Smooth muscle cell (in vitro differentiated cells): Measurements from ENCODE around the gene HSPA1L. TPM values are rescaled to one million over a fixed set of nuclear protein-coding genes. Genes with fewer than 3 reads are reported as not detected.
A peak's percentile ranks its signal among the peaks of the same experiment; 100 is the strongest.
"Not testable (repeated sequence)": the region's sequence is repeated elsewhere in the genome, so short reads cannot be mapped to it uniquely, and the experiment has no call there.

ENCODE experiments used
- DNase-seq: peaks from one replicate; lab custom pipeline; 2025; ENCODE audit not compliant: unreplicated experiment; lab: John Stamatoyannopoulos, UW
- H2AFZ ChIP-seq: fragments of 200-600 bp; sonication (generic); 2 replicates; pipeline ENCODE4 v1.6.0; 2016; ENCODE audit warnings: antibody characterized with exemption, low read depth, mild to moderate bottlenecking
- H3F3A ChIP-seq: fragments of 200-600 bp; sonication (generic); 2 replicates; pipeline ENCODE4 v1.6.0; 2017; ENCODE audit warnings: antibody characterized with exemption, low read depth
- H3K27ac ChIP-seq: fragments of 200-600 bp; sonication (generic); 2 replicates; pipeline ENCODE4 v1.5.1; 2016; ENCODE audit warnings: low read depth, mild to moderate bottlenecking
- H3K27me3 ChIP-seq: fragments of 200-600 bp; sonication (generic); 2 replicates; pipeline ENCODE4 v1.6.1; 2016; ENCODE audit warnings: low read depth, mild to moderate bottlenecking
- H3K36me3 ChIP-seq: fragments of 200-600 bp; sonication (generic); 2 replicates; pipeline ENCODE4 v1.5.1; 2016; ENCODE audit warnings: low read depth
- H3K4me1 ChIP-seq: fragments of 200-600 bp; sonication (generic); 2 replicates; pipeline ENCODE4 v1.5.1; 2016; ENCODE audit warnings: low read depth
- H3K4me2 ChIP-seq: fragments of 200-600 bp; sonication (generic); 2 replicates; pipeline ENCODE4 v1.6.0; 2016; ENCODE audit warnings: mild to moderate bottlenecking
- H3K4me3 ChIP-seq: fragments of 200-600 bp; sonication (generic); 2 replicates; pipeline ENCODE4 v1.5.1; 2016; ENCODE audit warnings: mild to moderate bottlenecking
- H3K79me2 ChIP-seq: fragments of 200-600 bp; sonication (generic); 2 replicates; pipeline ENCODE4 v1.6.0; 2016; ENCODE audit warnings: low read depth, mild to moderate bottlenecking
- H3K9ac ChIP-seq: fragments of 200-600 bp; sonication (generic); 2 replicates; pipeline ENCODE4 v1.6.0; 2016; ENCODE audit warnings: low read depth
- H3K9me3 ChIP-seq: fragments of 200-600 bp; sonication (generic); replicated peaks from 2 replicates; pipeline ENCODE4 v1.5.1; 2016; ENCODE audit warnings: low read depth
- H4K20me1 ChIP-seq: fragments of 200-600 bp; sonication (generic); 2 replicates; pipeline ENCODE4 v1.6.0; 2016; ENCODE audit warnings: low read depth
- WGBS: methylation state at CpG from one replicate; pipeline ENCODE4 v1.1.7; 2016; ENCODE audit warnings: low lambda C conversion rate; 5-methylcytosine and 5-hydroxymethylcytosine counted together
- polyA plus RNA-seq: library from polyadenylated mRNA; unstranded; fragments of >200 nt; fragmentation: Nextera tagmentation; extraction: Ambion mirVana; gene quantifications from 2 replicates; pipeline ENCODE4 v1.2.1, GENCODE V29; 2016
- total RNA-seq: library from RNA; depleted of rRNA; stranded (reverse); fragments of >200 nt; gene quantifications from 2 replicates; pipeline ENCODE4 v1.2.3, GENCODE V29; 2014
- TF ChIP-seq, protein P1 (sequence below): fragments of 200-600 bp; sonication (generic); IDR thresholded peaks from 2 replicates; pipeline ENCODE4 v1.5.1; 2017; ENCODE audit warnings: borderline replicate concordance, mild to moderate bottlenecking, antibody characterized with exemption; ENCODE audit not compliant: insufficient read depth, poor library complexity, severe bottlenecking

The HSPA1L gene
- total and polyA plus RNA-seq, 2 experiments from 2014 or later: 0.19 to 0.63 TPM

DNA sequence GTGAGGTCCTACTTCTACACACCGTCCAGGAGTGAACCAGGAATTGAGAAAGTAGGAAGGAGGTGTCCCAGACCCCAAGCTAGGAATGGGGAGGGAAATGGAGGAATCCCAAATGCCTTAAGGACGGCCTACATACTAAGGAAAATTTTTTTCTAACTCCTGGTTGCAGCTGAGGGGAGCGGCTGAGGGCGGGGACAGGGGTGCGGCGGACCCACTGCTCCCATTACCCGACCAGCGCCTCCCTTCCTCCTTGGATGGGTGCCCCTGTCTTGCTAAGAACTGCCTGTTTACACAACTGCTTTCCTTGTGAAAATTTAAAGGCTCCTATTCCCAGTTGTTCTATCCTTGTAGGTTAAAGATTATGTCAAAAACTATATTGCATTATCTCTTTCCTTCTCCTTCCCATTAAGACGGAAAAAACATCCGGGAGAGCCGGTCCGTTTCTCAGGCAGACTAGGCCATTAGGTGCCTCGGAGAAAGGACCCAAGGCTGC is 11.8 kb upstream of the HSPA1L start:
- Histone ChIP-seq H3K4me2 (peak overlapping the region; percentile 78), H3K4me1 (peaks cover 9% of the 10 kb centered on the region), H2AFZ (peak overlapping the region; percentile 51), H3K79me2 (peaks cover 20% of the 10 kb centered on the region), H3K36me3 (no peaks in the 10 kb centered on the region), H3K9me3 (no peaks in the 10 kb centered on the region), H3K27ac (peak overlapping the region; percentile 57), H3K4me3 (peak overlapping the region; percentile 62), H3K27me3 (no peaks in the 10 kb centered on the region), H3F3A (peaks cover 12% of the 10 kb centered on the region), H4K20me1 (peaks cover 5% of the 10 kb centered on the region), H3K9ac (peak overlapping the region; percentile 8)
- TF ChIP-seq, protein P1, sequence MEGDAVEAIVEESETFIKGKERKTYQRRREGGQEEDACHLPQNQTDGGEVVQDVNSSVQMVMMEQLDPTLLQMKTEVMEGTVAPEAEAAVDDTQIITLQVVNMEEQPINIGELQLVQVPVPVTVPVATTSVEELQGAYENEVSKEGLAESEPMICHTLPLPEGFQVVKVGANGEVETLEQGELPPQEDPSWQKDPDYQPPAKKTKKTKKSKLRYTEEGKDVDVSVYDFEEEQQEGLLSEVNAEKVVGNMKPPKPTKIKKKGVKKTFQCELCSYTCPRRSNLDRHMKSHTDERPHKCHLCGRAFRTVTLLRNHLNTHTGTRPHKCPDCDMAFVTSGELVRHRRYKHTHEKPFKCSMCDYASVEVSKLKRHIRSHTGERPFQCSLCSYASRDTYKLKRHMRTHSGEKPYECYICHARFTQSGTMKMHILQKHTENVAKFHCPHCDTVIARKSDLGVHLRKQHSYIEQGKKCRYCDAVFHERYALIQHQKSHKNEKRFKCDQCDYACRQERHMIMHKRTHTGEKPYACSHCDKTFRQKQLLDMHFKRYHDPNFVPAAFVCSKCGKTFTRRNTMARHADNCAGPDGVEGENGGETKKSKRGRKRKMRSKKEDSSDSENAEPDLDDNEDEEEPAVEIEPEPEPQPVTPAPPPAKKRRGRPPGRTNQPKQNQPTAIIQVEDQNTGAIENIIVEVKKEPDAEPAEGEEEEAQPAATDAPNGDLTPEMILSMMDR: no peak
- peak; percentile 33 for DNase-seq
- 6% methylated on average over 13 of the region's 13 CpGs for WGBS

GRCh38 chr6:31825553-31825952 is 10.5 kb upstream of the HSPA1L start:
- TF ChIP-seq, protein P1: no peak
- 56% methylated on average over 4 of the region's 4 CpGs for WGBS
- no peak overlapping the region for H3K4me2 ChIP-seq

DNA sequence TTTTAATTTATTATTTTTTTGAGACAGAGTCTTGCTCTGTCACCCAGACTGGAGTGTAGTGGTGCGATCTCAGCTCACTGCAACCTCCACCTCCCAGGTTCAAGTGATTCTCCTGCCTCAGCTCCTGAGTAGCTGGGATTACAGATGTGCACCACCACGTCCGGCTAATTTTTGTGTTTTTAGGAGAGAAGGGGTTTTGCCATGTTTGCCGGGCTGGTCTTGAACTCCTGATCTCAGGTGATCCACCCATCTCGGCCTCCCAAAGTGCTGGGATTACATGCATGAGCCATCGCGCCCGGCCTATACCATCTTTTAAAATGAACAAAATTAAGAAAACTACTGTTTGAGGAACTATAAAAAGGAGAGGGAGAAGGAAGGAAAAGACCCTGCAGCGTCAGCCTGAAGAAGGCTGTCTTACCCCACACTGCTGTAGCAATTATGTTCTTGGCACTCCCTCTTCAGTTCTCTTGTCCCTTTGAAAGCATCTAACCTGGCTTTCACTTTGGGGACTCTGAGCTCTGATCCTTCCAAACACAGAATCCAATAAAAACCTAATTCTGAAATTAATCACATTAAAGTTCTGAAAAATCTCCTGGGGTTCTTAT is 8.6 kb upstream of the HSPA1L start:
- DNase-seq, H4K20me1 ChIP-seq, H3K27me3 ChIP-seq, H3K4me3 ChIP-seq, H3K79me2 ChIP-seq, H3K9ac ChIP-seq, H3K36me3 ChIP-seq, H3K9me3 ChIP-seq, H2AFZ ChIP-seq: not testable (repeated sequence)
- 97% methylated on average over 9 of the region's 9 CpGs for WGBS
- peaks cover 18% of the 10 kb centered on the region for H3F3A ChIP-seq
- H3K27ac ChIP-seq: peak overlapping the region; percentile 83
- H3K4me2 ChIP-seq: peak overlapping the region; percentile 86
- peaks cover 14% of the 10 kb centered on the region for H3K4me1 ChIP-seq

More at GRCh38 chr6:31825553-31825952, 10.5 kb upstream of the HSPA1L start:
- H2AFZ ChIP-seq: no peak overlapping the region
- H3K4me3 ChIP-seq: no peak overlapping the region
- peaks cover 7% of the 10 kb centered on the region for H3K79me2 ChIP-seq
- H4K20me1 ChIP-seq: peaks cover 5% of the 10 kb centered on the region
- H3K9me3 ChIP-seq: no peaks in the 10 kb centered on the region
- peak overlapping the region; percentile 57 for H3K27ac ChIP-seq
- H3K27me3 ChIP-seq: no peaks in the 10 kb centered on the region
- DNase-seq: no peak
- H3K9ac ChIP-seq: peak overlapping the region; percentile 46
- H3F3A ChIP-seq: peaks cover 12% of the 10 kb centered on the region
- H3K4me1 ChIP-seq: peaks cover 14% of the 10 kb centered on the region
- no peaks in the 10 kb centered on the region for H3K36me3 ChIP-seq

DNA sequence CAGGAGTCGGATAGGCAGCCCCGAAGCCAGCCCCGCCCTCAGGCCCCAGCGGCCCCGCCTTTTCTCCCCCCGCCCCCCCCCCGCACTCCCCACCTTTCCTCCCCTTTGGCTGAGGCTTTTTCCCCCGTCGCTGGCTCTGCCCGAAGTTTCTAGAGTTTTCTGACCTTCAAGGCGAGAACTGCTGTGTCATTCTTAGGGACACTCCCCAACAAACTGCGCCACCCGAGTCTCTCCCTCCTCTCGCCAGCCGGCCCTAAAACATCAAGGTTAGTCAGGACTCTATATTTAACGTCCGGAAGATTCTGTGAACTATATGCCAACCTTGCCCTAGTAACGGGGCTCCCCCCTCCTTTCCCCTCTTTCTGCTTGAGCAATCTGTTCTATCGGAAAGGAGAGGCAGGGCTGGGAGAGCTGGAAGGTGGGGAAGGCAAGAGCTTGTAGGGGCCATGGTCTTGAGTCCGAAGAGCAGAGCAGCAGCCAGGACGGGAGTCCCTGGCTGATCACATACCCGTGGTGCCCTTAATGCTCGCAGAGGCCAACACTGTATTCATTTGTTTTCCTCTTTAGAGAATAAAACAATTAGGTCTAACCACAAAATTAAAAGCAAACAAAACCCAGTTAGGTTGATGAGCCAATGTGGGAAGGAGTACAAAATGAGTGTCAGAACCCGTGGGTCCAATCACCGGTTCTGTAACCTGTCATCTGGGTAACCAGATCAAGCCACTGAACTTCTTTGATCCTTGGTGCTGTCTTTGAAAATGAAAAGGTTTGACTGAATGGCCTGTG is 7.1 kb upstream of the HSPA1L start:
- Histone ChIP-seq H3K27ac (peak overlapping the region; percentile 83), H3K4me1 (peaks cover 22% of the 10 kb centered on the region), H3K4me3 (peak overlapping the region; percentile 64), H3K9me3 (no peaks in the 10 kb centered on the region), H3K27me3 (no peaks in the 10 kb centered on the region), H2AFZ (no peak overlapping the region), H3F3A (peaks cover 21% of the 10 kb centered on the region), H4K20me1 (peaks cover 4% of the 10 kb centered on the region), H3K79me2 (peaks cover 14% of the 10 kb centered on the region), H3K36me3 (no peaks in the 10 kb centered on the region), H3K9ac (peak overlapping the region; percentile 82), H3K4me2 (peak overlapping the region; percentile 86)
- WGBS: 6% methylated on average over 17 of the region's 25 CpGs
- DNase-seq: peak; percentile 38
- TF ChIP-seq, protein P1: no peak
